ENCODE measurements around the gene TMEM154.

DNA sequence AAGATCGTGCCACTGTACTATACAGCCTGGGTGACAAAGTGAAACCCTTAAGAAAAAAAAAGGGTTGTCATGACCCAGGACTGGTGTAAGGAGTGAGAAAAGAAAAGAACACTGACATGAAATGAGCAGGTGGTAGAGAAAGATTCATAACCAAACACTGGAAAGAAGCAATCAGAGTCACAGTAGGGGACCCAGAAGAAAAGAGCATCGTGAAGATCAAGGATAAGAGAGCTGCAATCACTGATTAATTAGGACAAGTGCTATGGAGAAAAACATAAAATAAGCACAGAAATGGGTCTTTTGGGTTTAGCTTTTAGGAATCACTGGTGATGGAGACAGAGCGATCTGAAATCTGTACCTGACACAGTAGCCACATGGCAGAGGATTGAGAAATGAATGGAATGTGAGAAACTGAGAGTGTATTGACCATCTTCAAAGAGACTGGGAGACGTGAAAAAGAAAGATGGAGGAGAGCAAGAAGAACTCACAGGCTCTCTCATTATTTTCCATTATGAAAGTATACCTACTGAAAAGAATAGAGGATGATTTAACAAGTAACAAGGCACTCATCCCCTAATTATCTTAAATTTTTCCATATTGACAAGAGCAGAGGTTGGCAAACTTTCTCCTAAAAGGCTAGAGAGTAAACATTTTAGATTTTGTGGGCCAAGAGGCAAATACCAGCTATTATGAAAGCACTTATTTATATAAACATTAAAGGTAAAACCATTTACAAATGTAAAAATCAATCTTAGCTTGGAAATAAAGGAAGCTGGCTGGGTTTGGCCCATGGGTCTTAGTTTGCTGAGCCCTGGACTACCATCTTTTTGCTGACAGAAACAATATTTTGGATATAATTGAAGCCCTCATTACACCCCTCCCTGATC is 7.3 kb downstream of the TMEM154 start:
- TF ChIP-seq MXI1 (conservative IDR thresholded peaks at IDR 0.05; ENCODE audit: poor library complexity, severe bottlenecking) (no peak), POLR2AphosphoS5 (IDR thresholded peaks at IDR 0.05) (no peak), EZH2 (IDR thresholded peaks at IDR 0.05; ENCODE audit: borderline replicate concordance, insufficient read depth, low read length, poor library complexity, severe bottlenecking) (no peak), TAF1 (IDR thresholded peaks at IDR 0.05; ENCODE audit: low read depth) (no peak), EP300 (conservative IDR thresholded peaks at IDR 0.05; ENCODE audit: poor library complexity, severe bottlenecking) (no peak), RAD21 (conservative IDR thresholded peaks at IDR 0.05) (no peak)
- TF ChIP-seq, protein P1, sequence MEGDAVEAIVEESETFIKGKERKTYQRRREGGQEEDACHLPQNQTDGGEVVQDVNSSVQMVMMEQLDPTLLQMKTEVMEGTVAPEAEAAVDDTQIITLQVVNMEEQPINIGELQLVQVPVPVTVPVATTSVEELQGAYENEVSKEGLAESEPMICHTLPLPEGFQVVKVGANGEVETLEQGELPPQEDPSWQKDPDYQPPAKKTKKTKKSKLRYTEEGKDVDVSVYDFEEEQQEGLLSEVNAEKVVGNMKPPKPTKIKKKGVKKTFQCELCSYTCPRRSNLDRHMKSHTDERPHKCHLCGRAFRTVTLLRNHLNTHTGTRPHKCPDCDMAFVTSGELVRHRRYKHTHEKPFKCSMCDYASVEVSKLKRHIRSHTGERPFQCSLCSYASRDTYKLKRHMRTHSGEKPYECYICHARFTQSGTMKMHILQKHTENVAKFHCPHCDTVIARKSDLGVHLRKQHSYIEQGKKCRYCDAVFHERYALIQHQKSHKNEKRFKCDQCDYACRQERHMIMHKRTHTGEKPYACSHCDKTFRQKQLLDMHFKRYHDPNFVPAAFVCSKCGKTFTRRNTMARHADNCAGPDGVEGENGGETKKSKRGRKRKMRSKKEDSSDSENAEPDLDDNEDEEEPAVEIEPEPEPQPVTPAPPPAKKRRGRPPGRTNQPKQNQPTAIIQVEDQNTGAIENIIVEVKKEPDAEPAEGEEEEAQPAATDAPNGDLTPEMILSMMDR (IDR thresholded peaks at IDR 0.05; ENCODE audit: poor library complexity, severe bottlenecking), result no peak
- TF ChIP-seq, protein P2, sequence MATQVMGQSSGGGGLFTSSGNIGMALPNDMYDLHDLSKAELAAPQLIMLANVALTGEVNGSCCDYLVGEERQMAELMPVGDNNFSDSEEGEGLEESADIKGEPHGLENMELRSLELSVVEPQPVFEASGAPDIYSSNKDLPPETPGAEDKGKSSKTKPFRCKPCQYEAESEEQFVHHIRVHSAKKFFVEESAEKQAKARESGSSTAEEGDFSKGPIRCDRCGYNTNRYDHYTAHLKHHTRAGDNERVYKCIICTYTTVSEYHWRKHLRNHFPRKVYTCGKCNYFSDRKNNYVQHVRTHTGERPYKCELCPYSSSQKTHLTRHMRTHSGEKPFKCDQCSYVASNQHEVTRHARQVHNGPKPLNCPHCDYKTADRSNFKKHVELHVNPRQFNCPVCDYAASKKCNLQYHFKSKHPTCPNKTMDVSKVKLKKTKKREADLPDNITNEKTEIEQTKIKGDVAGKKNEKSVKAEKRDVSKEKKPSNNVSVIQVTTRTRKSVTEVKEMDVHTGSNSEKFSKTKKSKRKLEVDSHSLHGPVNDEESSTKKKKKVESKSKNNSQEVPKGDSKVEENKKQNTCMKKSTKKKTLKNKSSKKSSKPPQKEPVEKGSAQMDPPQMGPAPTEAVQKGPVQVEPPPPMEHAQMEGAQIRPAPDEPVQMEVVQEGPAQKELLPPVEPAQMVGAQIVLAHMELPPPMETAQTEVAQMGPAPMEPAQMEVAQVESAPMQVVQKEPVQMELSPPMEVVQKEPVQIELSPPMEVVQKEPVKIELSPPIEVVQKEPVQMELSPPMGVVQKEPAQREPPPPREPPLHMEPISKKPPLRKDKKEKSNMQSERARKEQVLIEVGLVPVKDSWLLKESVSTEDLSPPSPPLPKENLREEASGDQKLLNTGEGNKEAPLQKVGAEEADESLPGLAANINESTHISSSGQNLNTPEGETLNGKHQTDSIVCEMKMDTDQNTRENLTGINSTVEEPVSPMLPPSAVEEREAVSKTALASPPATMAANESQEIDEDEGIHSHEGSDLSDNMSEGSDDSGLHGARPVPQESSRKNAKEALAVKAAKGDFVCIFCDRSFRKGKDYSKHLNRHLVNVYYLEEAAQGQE (IDR thresholded peaks at IDR 0.05; ENCODE audit: borderline replicate concordance), result no peak
